GM21737 (cell line): ENCODE results near the gene EVI2B.
"Not testable (repeated sequence)": the region's sequence is repeated elsewhere in the genome, so short reads cannot be mapped to it uniquely, and the experiment has no call there.

Source experiments
- ATAC-seq: cut with Tn5 transposase; IDR thresholded peaks from one replicate; pipeline ENCODE4 v1.9.1; 2021; ENCODE audit warnings: mild to moderate bottlenecking, moderate library complexity; ENCODE audit not compliant: unreplicated experiment

EVI2B gene

DNA sequence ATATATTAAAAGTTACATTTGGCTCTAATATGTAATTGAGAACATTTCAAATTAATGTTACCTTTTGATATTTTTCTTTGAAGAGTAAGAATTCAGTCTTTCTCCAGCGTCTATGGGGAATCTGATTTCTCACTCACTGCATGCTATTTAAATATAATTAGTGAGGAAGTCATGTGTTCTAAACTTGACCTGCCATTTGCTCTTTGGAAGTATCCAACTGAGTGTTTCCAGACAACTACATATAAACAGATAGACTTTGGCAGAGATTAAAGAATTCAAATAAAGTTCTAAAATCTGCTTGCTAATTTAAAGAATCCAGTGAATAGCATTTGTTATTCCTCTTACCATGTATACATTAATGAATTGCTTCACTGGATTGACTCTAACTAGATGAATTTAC, 40.3 kb downstream of the EVI2B start:
- no peak for ATAC-seq

DNA sequence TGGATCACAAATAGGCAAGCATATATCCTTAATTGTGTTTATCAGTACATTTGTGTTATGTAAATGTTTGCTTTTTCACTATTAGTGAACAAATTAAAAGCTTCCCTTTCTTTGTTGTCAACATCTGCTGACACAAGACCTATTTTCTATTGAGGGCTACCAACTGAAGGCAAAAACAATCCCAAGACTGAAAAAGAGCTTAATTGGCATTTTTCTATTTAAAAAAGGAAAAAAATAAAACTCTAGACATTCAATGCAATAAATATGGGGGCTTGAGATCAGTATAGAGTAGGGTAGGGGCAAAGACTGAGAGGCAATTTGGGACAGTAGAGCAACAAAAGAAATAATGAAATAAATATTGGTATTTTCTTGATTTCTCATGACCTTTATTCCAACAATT, 41.1 kb downstream of the EVI2B start:
- no peak for ATAC-seq

- ATAC-seq = no peak
Observed at GRCh38 chr17:31272236-31272635, 41.6 kb downstream of the EVI2B start.

DNA sequence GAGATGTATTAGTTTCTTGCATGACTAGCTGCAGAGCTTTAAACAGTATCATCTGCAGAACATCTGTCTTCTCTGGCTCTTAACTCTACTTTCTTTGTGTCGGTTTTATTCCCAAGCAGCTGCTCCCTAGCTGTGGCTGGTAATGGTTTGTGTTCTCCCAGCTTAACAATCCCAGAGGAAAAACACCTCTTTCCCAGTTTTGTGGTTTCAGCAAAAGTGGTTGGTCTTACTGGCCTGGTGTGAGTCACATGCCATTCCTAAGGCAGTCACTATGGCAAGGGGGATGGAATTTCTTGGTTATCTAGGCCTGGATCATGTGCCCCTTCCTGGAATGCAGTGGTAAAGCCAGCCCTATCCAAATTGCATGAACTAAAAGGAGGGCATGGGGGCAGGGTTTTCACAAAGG, 44.3 kb downstream of the EVI2B start:
- ATAC-seq = no peak

DNA sequence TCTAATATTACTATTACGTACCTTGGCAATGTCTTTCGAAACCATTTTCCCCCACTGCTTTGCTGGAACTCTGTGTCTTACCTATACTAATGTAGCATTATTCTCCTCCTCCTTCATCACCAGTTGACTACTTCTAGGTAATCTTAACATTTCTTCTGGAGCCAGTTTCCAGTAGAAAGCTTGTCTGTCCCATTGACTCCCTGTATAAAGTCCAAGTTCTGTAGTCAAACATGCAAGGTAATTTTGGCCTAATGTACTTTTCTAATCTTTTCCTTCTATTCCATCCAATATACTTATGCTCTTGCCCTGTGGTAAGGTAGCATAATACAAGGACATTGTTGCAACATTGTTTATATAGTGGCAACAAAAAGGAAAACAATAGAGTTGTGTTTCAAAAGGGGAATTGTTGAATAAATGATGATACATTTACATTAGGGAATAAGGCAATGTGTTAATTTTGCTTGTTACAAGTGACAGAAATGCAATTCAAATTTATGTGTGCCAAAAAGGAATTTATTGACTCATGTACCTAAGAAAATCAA, 44.7 kb downstream of the EVI2B start:
- no peak for ATAC-seq

- no peak for ATAC-seq
Observed at GRCh38 chr17:31266042-31266441, 47.8 kb downstream of the EVI2B start.

GRCh38 chr17:31262923-31263322, 50.9 kb downstream of the EVI2B start:
- ATAC-seq = not testable (repeated sequence)

GRCh38 chr17:31261601-31262000, 52.3 kb downstream of the EVI2B start:
- ATAC-seq = no peak

DNA sequence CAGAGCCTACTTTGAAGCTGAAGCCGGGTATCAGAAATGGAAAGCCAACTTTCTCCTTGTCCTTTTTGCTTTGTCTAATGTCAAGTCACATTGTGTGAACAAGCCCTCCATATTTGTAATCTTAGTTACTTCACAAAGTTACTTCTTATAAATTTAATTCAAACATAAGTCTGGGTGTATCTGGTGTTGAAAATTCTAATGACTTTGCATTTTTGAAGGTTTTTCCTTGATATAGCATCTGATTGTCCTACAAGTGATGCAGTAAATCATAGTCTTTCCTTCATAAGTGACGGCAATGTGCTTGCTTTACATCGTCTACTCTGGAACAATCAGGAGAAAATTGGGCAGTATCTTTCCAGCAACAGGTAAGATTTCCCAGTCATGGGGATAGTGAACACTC, 53.7 kb downstream of the EVI2B start:
- ATAC-seq = no peak

DNA sequence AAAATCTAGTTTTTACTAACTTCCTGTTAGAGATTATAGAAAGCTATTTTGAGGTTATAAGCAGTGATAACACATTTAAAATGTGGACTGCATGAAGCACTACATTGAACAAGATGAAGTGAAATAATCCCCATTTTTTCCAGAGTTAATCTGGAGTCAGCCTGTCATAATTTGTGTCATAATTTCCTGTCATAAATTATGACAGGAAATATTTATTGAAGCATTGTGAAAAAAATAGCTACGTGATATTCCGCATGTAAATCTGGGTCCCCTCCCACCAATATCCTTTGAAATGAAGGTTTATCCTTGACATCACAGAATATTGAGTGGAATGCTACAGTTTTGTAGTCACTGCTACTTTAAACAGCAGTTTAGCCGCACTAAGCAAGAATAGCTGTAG, 56.9 kb downstream of the EVI2B start:
- ATAC-seq = no peak

DNA sequence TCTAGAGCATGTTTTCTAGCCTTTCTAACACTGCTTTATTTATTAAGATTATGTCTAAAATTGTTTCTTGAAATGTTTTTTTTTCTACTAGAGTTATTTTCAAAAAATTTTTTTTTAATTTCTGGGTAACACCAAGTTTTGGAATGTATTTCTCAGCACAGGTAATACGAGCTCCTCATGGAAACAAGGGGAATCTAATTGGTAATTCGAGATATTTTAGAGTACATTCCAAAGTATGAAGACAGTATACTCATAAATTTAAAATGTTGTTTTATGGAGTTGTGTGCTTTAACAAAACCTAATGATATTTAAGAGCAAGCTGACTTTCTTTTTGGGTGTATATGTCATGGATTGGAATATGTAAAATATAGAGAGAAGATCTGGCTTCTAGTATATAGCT, 59.2 kb downstream of the EVI2B start:
- no peak for ATAC-seq
